DMS79 treated with DMSO at 0.1 percent for 48 hours (cell line): Measurements from ENCODE around the gene RYR2.

Experiments used
- DNase-seq: peaks from one replicate; lab custom pipeline; 2025; lab: John Stamatoyannopoulos, UW

Gene RYR2

DNA sequence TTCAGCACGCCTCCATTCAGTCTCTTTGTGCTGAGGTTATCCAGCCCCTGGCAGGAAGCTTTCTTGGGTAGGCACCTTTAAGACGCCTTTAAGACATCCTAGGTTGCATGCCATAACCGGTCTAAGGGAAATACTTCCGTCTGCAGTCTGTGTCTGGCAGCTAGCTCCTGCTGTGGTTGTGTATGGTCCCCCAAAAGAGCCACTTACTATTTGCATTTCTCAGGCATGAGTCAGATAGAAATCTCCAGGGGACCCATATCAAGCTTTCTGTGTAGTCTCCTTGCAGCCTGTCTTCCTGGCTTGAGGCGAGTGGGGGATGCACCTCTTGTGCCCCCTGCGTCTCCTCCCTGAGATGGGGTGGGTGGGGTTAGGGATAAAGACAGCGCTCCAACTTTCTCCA lies 10.0 kb upstream of the RYR2 start:
- DNase-seq: no peak

GRCh38 chr1:237033061-237033460 lies 8.9 kb upstream of the RYR2 start:
- DNase-seq: no peak

DNA sequence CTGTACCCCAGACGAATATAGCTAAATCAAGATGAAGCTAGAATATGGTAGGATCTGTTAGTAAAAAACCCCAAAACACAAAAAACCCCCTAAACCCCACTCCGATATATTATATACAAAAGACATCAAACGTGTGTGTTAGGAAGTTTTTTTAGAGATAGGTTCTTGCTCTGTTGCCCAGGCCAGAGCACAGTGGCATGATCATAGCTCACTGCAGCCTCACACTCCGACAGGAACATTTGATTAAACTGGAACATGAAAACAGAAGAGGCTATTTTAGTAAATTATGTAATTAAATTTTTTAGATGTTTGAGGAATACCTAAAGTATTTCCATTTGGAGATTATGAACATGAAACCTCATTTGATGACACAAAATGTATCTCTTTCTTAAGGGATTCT lies 8.2 kb upstream of the RYR2 start:
- DNase-seq: no peak

GRCh38 chr1:237035759-237036158 lies 6.2 kb upstream of the RYR2 start:
- DNase-seq: no peak

DNA sequence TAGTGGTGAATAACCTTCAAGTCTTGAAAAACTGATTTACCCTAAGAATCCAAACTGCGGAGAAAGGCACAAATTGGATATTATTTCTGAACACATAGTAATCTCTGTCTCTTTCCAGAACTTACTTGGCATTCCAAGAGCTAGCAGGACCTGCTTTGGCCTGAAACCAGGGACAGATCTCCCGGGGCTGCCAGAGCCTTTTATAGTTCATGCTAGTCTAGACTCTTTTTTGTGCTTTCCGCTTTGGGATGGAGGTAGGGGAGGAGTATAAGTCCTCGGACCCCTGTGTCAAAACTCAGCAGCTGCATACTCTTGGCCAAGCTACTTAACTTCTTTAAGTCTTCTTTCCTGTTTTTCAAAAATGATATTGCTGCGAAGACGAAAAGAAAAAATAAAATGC lies 3.8 kb upstream of the RYR2 start:
- no peak for DNase-seq

- DNase-seq: no peak
Measured at GRCh38 chr1:237040823-237041222, 1.2 kb upstream of the RYR2 start.

DNA sequence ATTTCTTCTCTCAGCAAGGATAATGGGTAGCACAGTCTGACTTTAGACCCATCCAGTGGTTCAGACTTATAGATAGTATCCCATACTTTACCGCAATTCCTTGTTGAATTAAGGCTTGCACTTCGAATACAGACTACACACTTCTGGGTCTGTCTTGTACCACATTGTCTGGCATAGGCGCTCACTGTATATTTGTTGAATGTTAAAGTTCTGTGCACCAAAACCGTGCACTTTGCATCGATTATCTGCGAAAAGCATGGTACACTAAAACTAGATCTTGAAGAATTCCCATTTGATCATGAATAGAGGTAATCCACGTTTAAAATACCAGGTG lies 556 bp upstream of the RYR2 start:
- no peak for DNase-seq

GRCh38 chr1:237042526-237042891 lies 525 bp downstream of the RYR2 start:
- no peak for DNase-seq

DNA sequence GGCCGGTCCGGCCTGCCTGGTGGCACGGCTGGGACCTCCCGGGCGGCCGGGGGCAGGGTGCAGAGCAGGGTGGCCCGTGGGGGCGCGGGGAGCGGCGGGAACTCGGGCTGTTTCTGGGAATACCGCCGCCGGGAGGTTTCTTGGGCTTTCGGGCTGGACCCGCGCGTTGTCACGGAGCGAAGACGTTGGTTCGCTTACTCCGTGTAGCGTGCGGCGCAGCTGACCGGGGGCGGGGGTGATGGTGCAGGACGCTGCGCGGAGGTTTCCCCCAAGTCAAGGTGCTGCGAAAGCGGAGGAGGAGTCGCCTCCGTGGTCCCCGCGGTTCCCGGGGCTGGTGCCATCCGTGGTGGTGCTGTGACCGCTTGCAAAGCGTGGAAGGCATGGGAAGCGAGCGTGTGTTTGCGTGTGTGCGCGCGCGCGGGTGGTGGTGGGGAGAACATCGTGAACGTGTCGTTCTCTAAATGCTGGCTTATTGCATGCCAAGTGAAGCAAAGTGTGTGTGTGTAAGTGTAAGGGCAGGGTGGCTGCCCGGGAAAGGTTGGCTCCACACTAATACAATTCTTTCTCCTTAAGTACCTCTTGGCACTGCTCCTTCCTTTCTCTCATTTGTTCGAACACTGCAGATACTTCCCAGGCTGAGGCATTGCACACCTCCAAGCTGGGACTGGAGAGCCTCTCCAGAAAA lies 1.1 kb downstream of the RYR2 start:
- DNase-seq: peak; percentile 91

DNA sequence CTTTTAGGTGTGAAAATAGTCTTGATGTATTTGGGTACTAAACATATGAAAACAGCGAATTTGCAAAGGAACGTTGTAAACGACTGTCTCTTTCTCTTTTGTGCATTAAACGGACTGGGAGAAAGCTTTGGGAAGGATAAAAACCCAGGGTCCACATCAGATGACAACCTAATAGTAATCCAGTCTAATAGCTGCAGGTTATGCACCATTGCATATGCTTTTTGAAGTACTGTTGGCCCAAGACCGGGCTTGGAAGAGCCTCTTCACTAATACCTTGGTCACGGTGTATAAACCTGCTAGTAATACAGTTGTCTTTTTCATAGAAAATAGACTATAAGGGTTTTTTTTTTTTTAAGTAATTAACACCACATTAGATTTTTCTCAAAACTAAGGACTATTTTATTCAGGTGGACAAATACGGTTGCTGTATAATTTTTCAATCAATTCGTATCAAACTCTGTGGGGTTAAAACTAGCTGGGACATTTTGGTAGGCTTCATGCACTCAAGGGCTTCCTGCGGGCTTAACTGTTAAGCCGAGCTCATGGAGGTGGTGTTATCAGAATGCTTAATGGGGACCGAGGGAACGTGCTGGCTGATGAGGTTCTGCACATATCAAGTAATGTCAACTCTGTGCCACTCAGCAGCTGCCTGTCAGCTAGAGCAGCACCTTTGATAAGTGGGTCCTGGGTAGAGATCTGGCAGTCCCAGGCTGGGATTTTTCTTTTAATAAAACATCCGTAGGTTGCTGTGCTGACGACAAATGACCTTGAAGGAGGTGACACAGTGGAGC lies 2.1 kb downstream of the RYR2 start:
- DNase-seq: peak; percentile 94

DNA sequence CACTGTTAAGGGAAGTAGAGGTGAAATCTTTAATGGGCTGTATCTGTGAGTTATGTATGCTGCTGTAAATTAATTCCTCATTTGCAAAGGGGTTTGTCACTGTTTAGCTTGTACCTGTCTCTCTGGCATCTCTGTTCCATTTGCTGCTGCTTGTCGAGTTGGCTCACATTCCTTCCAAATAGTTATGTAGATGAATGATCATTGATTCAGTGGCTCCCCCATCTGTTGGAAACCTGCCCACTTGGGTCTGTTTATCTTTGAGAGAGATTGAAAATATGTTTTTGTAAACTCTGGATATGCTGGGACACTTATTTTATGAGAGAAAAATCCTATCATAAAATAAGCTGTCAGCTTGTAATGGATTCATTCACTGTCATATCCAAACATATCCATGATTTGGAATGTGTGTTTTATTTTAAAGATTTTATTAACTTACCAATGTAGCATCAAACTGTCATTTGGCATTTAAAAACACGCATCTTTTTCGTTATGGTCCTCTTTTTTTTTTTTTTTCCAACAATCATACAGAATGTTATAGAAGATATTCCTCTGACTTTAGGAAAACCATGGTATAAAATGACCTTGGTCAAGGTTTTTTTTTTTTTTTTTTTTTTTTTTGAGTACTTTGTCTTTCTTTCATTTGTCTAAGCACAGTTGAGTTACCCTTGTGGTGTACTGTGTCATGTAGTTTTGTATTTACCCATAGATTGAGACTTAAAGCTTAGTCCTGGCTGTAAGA lies 3.5 kb downstream of the RYR2 start:
- DNase-seq: no peak

DNA sequence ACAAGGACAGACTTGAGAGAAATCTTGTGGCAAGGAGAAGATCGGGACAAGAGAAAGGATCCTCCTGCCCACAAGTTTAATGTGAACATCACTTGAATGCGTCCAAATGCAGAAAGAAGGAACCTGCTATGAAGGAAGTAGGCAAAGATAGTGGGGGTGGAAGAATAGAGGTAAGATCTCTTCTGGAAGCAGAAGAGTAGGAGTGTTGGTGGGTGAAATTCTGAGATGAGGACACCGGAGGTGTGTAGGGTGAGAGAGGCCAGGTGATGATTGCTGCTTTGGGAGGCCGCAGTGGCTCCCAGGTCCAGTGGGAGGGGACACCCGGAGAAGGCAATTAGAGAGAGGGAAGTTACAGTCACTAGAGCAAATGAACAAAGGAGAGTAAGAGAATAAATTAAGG lies 6.8 kb downstream of the RYR2 start:
- no peak for DNase-seq

DNA sequence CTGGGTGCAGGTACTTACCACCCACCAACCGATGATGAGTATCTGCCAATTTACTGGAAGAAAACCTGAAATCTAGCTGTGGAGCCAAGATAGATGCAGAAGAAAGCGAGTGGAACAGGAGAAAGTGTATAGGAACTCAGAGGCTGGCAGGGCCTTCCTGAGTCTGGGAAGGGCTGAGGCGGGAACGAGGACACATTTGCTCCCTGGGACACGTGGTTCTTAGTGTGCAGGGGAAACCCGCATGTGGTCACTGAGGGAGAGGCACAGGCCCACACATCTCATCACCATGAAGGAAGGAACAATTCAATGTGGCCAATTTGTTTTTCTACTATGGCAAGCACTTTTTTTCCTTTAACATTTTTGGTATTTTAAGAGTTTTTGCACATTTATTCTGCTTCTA lies 8.2 kb downstream of the RYR2 start:
- no peak for DNase-seq

DNA sequence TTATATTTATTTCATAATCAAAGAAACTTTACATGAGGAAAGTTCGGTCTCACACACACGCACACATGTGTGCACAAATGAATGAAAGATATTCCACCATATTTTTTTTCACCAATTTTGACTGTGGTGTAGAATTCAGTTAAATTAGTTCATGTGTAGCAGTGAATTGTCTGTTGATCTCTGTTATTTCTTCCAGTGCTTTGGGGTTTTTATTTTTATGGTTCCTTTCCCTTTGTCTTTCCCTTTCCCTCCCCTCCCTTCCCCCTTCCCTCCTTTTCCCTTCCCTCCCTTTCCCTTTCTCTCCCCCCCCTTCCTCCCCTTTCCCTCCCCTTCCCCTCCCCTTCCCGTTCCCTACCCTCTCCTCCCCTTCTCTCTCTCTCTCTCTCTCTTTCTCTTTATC lies 8.9 kb downstream of the RYR2 start:
- no peak for DNase-seq

DNA sequence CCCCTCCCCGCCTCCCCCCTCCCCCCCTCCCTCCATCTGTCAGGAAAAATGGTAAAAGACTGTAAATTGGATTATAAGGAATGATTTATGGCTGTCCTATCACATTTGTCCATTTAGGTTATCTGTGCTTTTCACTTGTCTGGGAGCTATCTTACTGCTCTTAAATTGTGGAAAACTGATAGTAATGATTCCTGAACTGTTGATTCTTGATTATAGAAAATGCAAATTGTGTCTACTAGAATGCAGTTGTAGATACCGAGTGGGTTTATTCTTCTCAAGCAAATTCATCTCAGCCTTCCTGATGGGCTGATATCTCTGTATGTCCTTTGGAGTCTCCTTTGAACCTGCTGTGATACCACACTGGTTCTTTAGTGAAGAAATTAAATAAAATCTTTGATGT lies 12.3 kb downstream of the RYR2 start:
- no peak for DNase-seq

DNA sequence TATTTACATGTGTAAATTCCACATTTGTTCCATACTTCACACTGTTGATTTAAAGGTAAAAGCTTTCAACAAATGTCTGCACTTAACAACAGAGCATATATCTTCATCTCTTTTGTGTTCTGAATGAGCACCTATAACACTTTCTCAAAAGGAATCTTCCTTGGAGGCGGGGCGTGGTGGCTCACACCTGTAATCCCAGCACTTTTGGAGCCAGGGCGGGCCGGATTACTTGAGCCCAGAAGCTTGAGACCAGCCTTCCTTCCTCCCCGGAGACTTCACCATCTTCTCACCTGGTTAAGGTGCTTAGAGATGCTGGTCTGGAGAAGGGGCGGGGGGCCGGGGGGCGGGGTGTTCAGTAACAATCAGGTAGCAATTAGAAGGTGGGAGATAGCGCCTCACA lies 16.5 kb downstream of the RYR2 start:
- no peak for DNase-seq

GRCh38 chr1:237059244-237059643 lies 17.3 kb downstream of the RYR2 start:
- no peak for DNase-seq

GRCh38 chr1:237062976-237063375 lies 21.0 kb downstream of the RYR2 start:
- no peak for DNase-seq

DNA sequence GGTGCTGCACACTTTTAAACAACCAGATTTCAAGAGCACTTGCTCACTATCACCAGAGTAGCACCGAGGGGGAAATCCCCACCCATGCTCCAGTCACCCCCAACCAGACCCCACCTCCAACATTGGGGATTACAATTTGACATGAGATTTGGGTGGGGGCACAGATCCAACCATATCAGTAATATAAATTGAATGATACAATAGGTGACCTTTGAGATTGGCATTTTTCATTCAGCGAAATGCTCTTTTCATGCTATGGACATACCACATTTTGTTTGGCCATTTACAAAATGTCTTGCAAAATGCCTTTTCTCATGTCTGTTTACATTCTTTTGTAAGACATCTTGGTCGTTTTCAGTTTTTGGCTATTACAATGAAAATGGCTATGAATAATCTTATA lies 23.9 kb downstream of the RYR2 start:
- no peak for DNase-seq

DNA sequence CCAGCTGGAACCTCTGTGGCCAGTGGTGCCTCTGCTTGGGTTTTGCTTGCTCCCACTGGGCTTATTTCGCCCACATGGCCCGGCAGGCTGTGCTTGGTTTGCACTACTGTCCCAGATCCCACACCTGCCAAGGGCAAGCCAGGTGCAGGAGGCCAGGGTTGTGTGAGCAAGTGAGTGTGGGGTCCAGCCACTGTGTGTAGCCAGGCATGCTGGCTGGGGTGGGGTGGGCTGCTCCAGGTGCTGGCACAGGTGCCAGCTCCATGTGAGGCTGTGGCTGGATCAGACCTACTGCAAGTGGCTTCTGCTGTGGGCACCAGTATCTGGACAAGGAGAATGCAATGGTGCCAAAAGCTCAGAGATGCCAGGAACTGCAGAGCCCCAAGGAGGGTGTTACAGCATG lies 28.5 kb downstream of the RYR2 start:
- DNase-seq: no peak

DNA sequence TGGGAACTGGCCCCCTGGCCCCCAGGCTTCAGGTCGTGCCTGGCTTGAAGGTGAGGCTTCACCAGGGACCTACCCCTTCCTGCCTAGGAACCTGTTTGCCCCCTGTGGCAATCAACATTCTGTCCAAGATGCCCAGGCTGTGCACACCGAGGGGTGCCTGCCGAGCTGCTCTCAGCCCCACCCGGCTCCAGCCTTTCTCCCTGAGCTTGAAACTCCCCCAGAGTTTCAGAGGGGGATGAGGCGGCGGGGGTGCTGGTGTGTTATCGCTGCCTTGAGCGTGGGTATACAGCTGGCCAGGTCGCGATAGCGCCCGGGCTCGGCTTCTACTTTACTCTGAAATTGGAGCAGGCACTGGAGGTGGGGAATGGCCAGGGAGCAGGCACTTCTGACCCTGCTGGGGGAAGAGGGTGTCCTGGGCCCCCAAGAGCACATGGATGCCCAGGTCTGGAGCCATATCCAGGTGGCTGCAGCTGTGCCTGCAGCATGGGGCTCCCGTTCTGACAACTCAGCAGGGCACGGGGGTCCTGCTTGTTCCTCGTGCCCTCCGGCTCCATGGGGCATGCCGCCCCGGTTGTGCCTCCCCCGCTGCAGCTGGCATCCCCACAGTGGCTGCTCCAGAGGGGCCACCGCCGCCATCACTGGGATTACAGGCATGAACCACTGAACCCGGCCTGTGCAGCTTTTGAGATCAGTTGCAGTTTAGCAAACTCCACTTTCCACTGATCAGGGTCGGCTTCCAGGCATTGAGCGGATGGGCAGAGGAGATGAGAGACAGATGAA lies 29.8 kb downstream of the RYR2 start:
- no peak for DNase-seq

GRCh38 chr1:237074371-237075117 lies 32.6 kb downstream of the RYR2 start:
- DNase-seq: no peak
